Bronchial epithelial cell (primary cell): ENCODE data around the gene SMO. TPM values are rescaled to one million over a fixed set of nuclear protein-coding genes. Genes with fewer than 3 reads are reported as not detected.
A peak's percentile ranks its signal among the peaks of the same experiment; 100 is the strongest.
"Not testable (repeated sequence)": the region's sequence is repeated elsewhere in the genome, so short reads cannot be mapped to it uniquely, and the experiment has no call there.

Experiments
- DNase-seq: peaks from one replicate; pipeline ENCODE4 v3.0.0-alpha.2; 2010; ENCODE audit warnings: low read depth
- FAIRE-seq: peaks from 2 replicates; lab custom pipeline; 2011; peaks lifted over from hg19 to GRCh38; lab: Jason Lieb, UNC
- H3K27me3 ChIP-seq: 2 replicates; pipeline ENCODE4 v1.5.1; 2011; ENCODE audit warnings: low read length; ENCODE audit not compliant: control insufficient read depth, insufficient read depth
- H3K36me3 ChIP-seq: 2 replicates; pipeline ENCODE4 v1.5.1; 2011; ENCODE audit warnings: low read length; ENCODE audit not compliant: control insufficient read depth, insufficient read depth
- H3K4me3 ChIP-seq: 2 replicates; pipeline ENCODE4 v1.5.1; 2011; ENCODE audit warnings: mild to moderate bottlenecking, low read depth, low read length, control low read depth
- total RNA-seq: library from RNA; depleted of rRNA; stranded (reverse); fragments of >200 nt; gene quantifications from 2 replicates; pipeline ENCODE4 v1.2.1, GENCODE V29; 2014
- TF ChIP-seq, protein P1 (sequence below): IDR thresholded peaks from 2 replicates; pipeline ENCODE4 v1.5.1; 2011; ENCODE audit warnings: mild to moderate bottlenecking, moderate library complexity, low read length, control low read depth, inconsistent platforms; ENCODE audit not compliant: insufficient read depth, severe bottlenecking

SMO gene
- total RNA-seq, 1 donor from 2014 or later: 2.4 TPM

DNA sequence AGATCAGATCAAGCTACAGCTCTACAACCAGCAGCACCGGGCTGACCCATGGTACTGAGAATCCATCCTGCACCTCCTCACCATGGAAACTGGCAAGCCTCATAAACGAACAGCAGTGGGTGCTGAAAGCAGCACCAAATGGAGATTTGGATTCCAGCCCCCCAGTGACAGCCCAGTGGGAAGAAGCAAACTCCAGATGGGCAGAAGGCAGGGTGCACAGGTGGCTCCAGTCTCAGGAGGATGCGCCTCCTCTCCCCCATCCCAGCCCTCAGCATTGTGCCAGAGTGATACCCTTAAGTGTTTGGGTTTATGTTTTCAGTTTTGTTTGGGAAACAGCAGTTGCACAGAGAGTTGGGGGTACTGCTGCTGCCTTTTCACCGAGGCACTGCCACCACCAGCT lies 20.6 kb upstream of the SMO start:
- no peaks in the 10 kb centered on the region for H3K27me3 ChIP-seq

DNA sequence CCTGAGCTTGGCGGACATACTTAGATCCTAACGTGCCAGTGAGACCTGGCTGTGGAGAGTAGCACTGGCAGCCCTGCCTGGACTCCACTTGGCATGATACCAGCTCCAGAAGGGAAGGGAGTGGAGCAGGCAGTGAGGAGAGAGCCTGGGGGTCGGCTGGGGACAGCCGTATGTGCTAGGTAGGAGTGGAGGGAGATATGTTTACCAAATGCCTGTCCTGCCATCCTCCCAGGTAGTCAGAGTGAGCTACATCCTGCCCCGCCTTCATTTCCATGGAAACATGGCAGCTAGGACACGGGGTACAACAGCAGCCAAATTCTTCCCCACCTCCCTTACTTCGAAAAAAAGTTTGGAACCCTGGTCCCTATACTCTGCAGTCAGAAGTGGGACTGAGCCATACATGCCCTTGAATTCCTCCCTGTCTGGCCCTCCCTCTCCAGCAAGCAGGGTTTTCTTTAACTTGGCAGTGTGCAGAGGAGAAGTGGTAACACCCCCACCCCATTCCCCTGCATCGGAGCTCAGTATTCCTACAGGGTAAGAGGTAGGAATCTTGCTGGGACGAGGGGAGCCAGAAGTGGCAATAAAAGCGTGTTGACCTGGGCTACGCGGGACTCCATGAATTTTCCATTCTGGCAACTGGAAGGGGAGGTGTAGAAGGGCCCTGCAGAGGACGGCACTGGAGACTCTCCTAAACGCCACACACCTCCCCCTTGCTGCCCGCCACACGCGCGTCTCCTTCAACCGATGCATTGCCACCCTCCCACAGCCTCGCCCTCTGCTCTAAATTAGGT lies 20.0 kb upstream of the SMO start:
- H3K4me3 ChIP-seq: peak overlapping the region; percentile 27
- TF ChIP-seq, protein P1, sequence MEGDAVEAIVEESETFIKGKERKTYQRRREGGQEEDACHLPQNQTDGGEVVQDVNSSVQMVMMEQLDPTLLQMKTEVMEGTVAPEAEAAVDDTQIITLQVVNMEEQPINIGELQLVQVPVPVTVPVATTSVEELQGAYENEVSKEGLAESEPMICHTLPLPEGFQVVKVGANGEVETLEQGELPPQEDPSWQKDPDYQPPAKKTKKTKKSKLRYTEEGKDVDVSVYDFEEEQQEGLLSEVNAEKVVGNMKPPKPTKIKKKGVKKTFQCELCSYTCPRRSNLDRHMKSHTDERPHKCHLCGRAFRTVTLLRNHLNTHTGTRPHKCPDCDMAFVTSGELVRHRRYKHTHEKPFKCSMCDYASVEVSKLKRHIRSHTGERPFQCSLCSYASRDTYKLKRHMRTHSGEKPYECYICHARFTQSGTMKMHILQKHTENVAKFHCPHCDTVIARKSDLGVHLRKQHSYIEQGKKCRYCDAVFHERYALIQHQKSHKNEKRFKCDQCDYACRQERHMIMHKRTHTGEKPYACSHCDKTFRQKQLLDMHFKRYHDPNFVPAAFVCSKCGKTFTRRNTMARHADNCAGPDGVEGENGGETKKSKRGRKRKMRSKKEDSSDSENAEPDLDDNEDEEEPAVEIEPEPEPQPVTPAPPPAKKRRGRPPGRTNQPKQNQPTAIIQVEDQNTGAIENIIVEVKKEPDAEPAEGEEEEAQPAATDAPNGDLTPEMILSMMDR: no peak
- no peaks in the 10 kb centered on the region for H3K27me3 ChIP-seq
- no peak for FAIRE-seq
- DNase-seq: peak; percentile 50
- no peaks in the 10 kb centered on the region for H3K36me3 ChIP-seq

More for the DNA sequence above, 20.6 kb upstream of the SMO start:
- no peak overlapping the region for H3K4me3 ChIP-seq
- DNase-seq: no peak
- TF ChIP-seq, protein P1: no peak
- no peaks in the 10 kb centered on the region for H3K36me3 ChIP-seq
- FAIRE-seq: no peak

DNA sequence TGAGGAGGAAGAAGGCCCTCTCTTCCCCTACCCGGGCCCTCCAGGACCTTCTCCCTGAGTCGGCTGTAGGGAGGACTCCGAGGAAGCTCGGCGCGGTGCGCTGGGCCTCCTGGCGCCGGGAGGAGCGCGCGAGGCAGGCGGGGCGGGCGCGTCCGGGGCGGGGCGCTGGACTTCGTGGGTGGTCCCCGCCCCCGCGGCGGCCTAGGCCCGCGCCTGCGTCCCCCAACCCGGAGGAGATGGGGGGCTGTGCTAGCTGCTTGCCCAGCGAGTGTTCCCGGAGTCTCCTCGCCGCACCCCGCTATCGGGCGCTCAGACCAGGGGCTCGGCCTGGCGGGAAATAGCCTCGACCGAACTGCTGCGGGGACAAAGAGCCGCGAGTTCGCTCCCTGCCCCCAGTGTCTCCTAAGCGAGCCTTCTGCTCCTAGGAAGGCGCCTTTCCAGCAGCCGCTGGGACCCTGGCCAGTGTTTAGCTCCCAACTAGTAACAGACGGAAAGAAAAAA lies 19.2 kb upstream of the SMO start:
- Histone ChIP-seq H3K27me3 (no peaks in the 10 kb centered on the region), H3K36me3 (no peaks in the 10 kb centered on the region), H3K4me3 (peak overlapping the region; percentile 27)
- FAIRE-seq (no peak), DNase-seq (no peak)
- TF ChIP-seq, protein P1: no peak

DNA sequence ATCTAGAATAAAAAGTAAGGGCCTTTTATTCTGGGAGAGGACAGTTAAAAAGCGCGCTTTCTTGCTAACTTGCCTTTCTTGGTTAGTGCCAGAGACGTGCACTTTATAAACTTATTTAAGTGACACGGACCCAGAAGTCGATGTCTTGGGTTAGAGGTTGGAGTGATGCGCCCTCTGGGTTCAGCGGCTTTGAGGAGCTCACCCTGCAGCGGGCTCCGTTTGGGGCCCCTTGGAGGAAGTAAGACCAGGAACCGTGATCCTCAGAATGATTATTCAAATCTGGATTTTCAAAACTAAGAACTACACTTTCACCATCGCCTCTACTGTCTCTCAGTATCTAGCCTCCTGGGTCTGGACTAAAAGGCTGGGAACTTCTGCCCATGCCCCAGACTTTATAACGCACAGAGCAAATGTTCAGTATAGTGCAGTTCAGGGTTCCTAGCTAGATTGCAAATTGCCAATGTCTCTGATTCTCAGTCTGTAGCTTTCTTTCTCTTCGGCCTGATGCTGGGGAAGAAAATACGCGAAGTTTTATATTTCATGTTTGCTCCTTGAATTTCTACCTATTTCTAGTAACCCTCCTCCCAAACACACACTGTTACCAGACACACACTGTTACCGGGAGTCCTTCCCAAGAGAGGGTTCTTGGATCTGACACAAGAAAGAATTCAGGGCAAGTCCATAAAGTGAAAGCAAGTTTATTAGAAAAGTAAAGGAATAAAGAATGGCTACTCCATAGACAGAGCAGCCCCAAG lies 18.6 kb upstream of the SMO start:
- DNase-seq: no peak
- no peak for FAIRE-seq
- no peaks in the 10 kb centered on the region for H3K36me3 ChIP-seq
- TF ChIP-seq, protein P1: no peak
- H3K27me3 ChIP-seq: no peaks in the 10 kb centered on the region
- H3K4me3 ChIP-seq: no peak overlapping the region

DNA sequence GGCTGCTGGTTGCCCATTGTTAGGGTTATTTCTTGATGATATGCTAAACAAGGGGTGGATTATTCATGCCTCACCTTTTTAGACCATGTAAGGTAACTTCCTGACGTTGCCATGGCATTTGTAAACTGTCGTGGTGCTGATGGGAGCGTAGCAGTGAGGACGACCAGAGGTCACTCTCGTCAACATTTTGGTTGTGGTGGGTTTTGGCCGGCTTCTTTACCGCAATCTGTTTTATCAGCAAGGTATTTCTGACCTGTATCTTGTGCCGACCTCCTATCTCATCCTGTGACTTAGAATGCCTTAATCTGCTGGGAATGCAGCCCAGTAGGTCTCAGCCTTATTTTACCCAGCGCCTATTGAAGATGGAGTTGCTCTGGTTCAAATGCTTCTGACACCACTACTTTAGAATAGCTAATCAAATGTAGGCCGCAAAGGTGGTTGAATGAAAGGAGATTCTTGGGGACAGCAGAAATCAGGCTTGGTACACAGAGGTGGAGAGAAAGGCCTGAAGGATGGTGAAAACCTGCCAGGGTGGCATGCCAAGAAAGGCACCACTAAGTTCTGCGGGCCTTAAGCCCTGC lies 17.9 kb upstream of the SMO start:
- TF ChIP-seq, protein P1: no peak
- no peaks in the 10 kb centered on the region for H3K27me3 ChIP-seq
- no peaks in the 10 kb centered on the region for H3K36me3 ChIP-seq
- FAIRE-seq (no peak), DNase-seq (no peak)
- H3K4me3 ChIP-seq: no peak overlapping the region

DNA sequence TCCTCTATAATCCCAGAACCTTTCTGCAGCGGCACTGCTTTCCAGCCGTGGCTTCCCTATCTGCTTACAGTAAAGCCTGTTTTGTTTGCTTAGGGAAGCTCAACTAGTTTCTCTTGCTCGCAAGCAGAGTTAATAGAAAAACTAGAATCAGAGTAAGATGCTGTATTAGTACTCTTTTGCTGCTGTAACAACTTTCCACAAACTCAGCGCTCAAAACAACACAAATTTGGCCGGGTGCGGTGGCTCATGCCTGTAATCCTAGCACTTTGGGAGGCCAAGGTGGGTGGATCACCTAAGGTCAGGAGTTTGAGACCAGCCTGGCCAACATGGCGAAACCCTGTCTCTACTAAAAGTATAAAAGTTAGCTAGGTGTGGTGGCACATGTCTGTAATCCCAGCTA lies 14.6 kb upstream of the SMO start:
- FAIRE-seq, DNase-seq, H3K4me3 ChIP-seq, H3K27me3 ChIP-seq, H3K36me3 ChIP-seq: not testable (repeated sequence)
